ENCODE data around the gene ING5.
A peak's percentile ranks its signal among the peaks of the same experiment; 100 is the strongest.

Gene ING5

GRCh38 chr2:241689306-241689705 lies 12.5 kb upstream of the ING5 start:
- DNase-seq = no peak
- no peak for TF ChIP-seq CTCF (IDR thresholded peaks at IDR 0.05)
- H3K4me3 Mint-ChIP-seq = peak overlapping the region; percentile 25
- peaks cover 32% of the 10 kb centered on the region for H3K4me1 Mint-ChIP-seq
- peaks cover 32% of the 10 kb centered on the region for H3K36me3 Mint-ChIP-seq (ENCODE audit: low read depth)
- H3K27ac Mint-ChIP-seq = no peak overlapping the region
- no peaks in the 10 kb centered on the region for H3K27me3 Mint-ChIP-seq (ENCODE audit: low read depth, poor library complexity)
- H3K9me3 Mint-ChIP-seq = no peaks in the 10 kb centered on the region

GRCh38 chr2:241690202-241690717 lies 11.6 kb upstream of the ING5 start:
- Mint-ChIP-seq H3K9me3 (no peaks in the 10 kb centered on the region), H3K4me3 (no peak overlapping the region), H3K36me3 (ENCODE audit: low read depth) (peaks cover 31% of the 10 kb centered on the region), H3K4me1 (peaks cover 26% of the 10 kb centered on the region), H3K27me3 (ENCODE audit: low read depth, poor library complexity) (no peaks in the 10 kb centered on the region), H3K27ac (no peak overlapping the region)
- DNase-seq = no peak
- TF ChIP-seq CTCF (IDR thresholded peaks at IDR 0.05) = no peak

- H3K27me3 Mint-ChIP-seq (ENCODE audit: low read depth, poor library complexity) = no peaks in the 10 kb centered on the region
- peaks cover 42% of the 10 kb centered on the region for H3K36me3 Mint-ChIP-seq (ENCODE audit: low read depth)
- DNase-seq = no peak
- no peak overlapping the region for H3K27ac Mint-ChIP-seq
- H3K4me3 Mint-ChIP-seq = no peak overlapping the region
- no peaks in the 10 kb centered on the region for H3K9me3 Mint-ChIP-seq
- H3K4me1 Mint-ChIP-seq = peaks cover 13% of the 10 kb centered on the region
- no peak for TF ChIP-seq CTCF (IDR thresholded peaks at IDR 0.05)
These were observed 9.4 kb upstream of the ING5 start for GRCh38 chr2:241692448-241692847.

- Mint-ChIP-seq H3K27ac (peak overlapping the region; percentile 40), H3K4me3 (no peak overlapping the region), H3K4me1 (peaks cover 5% of the 10 kb centered on the region), H3K27me3 (ENCODE audit: low read depth, poor library complexity) (no peaks in the 10 kb centered on the region), H3K36me3 (ENCODE audit: low read depth) (peaks cover 34% of the 10 kb centered on the region), H3K9me3 (no peaks in the 10 kb centered on the region)
- DNase-seq = no peak
- no peak for TF ChIP-seq CTCF (IDR thresholded peaks at IDR 0.05)
These were observed 6.2 kb upstream of the ING5 start for GRCh38 chr2:241695651-241696050.

- H3K4me1 Mint-ChIP-seq = peaks cover 24% of the 10 kb centered on the region
- H3K27me3 Mint-ChIP-seq (ENCODE audit: low read depth, poor library complexity) = no peaks in the 10 kb centered on the region
- peak overlapping the region; percentile 83 for H3K4me3 Mint-ChIP-seq
- no peak for DNase-seq
- peaks cover 36% of the 10 kb centered on the region for H3K36me3 Mint-ChIP-seq (ENCODE audit: low read depth)
- TF ChIP-seq CTCF (IDR thresholded peaks at IDR 0.05) = peak; percentile 18
- H3K27ac Mint-ChIP-seq = peak overlapping the region; percentile 57
- peaks cover 7% of the 10 kb centered on the region for H3K9me3 Mint-ChIP-seq
These were observed 765 bp upstream of the ING5 start for GRCh38 chr2:241701149-241701398.

GRCh38 chr2:241702155-241703031 lies 554 bp downstream of the ING5 start:
- Mint-ChIP-seq H3K4me3 (peak overlapping the region; percentile 86), H3K4me1 (peaks cover 24% of the 10 kb centered on the region), H3K9me3 (peaks cover 20% of the 10 kb centered on the region), H3K27ac (no peak overlapping the region), H3K36me3 (ENCODE audit: low read depth) (peaks cover 44% of the 10 kb centered on the region), H3K27me3 (ENCODE audit: low read depth, poor library complexity) (no peaks in the 10 kb centered on the region)
- TF ChIP-seq CTCF (IDR thresholded peaks at IDR 0.05) = peak; percentile 36
- peak; percentile 89 for DNase-seq
